Left ventricle myocardium inferior (tissue), 1 donor: ENCODE results near the gene TSPAN18. TPM values are rescaled to one million over a fixed set of nuclear protein-coding genes. Genes with fewer than 3 reads are reported as not detected.
A peak's percentile ranks its signal among the peaks of the same experiment; 100 is the strongest.

Source experiments
- DNase-seq: peaks from one replicate; pipeline ENCODE4 v3.0.0-alpha.2; 2020
- H3K27ac ChIP-seq: fragments of 200-600 bp; replicated peaks from 2 replicates; pipeline ENCODE4 v1.8.0; 2021
- H3K27me3 ChIP-seq: fragments of 200-600 bp; 2 replicates; pipeline ENCODE4 v1.8.0; 2021; ENCODE audit warnings: low read depth
- H3K36me3 ChIP-seq: fragments of 200-600 bp; 2 replicates; pipeline ENCODE4 v1.8.0; 2021
- H3K4me1 ChIP-seq: fragments of 200-600 bp; 2 replicates; pipeline ENCODE4 v1.8.0; 2021
- H3K4me3 ChIP-seq: fragments of 200-600 bp; 2 replicates; pipeline ENCODE4 v1.8.0; 2021; ENCODE audit warnings: mild to moderate bottlenecking, moderate library complexity
- H3K9me3 ChIP-seq: fragments of 200-600 bp; replicated peaks from 2 replicates; pipeline ENCODE4 v1.8.0; 2021
- CTCF ChIP-seq: fragments of 200-600 bp; IDR thresholded peaks from 2 replicates; pipeline ENCODE4 v1.8.0; 2021; ENCODE audit warnings: antibody characterized with exemption, mild to moderate bottlenecking, borderline replicate concordance
- intact Hi-C: fragments of 100-400 bp; cut with micrococcal nuclease; formaldehyde crosslinking; loops from one replicate; pipeline ENCODE4 v1.11.0; 2022
- total RNA-seq: library from RNA; stranded (reverse); fragmentation: NEBNext Ultra II Directional; extraction: Animal tissue kit (Norgen Biotek cat#: 25700); gene quantifications from one replicate; pipeline ENCODE4 v1.2.1, GENCODE V29; 2021
- donor health status: DM: no; HTN: yes; CAD: no; lungs with severe emphysema.

Gene TSPAN18
- total RNA-seq, 1 donor from 2014 or later: 129 TPM

GRCh38 chr11:44755556-44756523 lies 29.1 kb downstream of the TSPAN18 start:
- Histone ChIP-seq H3K36me3 (no peaks in the 10 kb centered on the region), H3K27ac (peak overlapping the region; percentile 47), H3K4me1 (peaks cover 79% of the 10 kb centered on the region), H3K4me3 (no peak overlapping the region), H3K9me3 (peaks cover 8% of the 10 kb centered on the region), H3K27me3 (no peaks in the 10 kb centered on the region)
- DNase-seq: no peak
- intact Hi-C loops: no loop called here
- TF ChIP-seq CTCF: no peak

GRCh38 chr11:44758983-44759382 lies 32.2 kb downstream of the TSPAN18 start:
- DNase-seq: no peak
- intact Hi-C loops: no loop called here
- peaks cover 88% of the 10 kb centered on the region for H3K4me1 ChIP-seq
- no peaks in the 10 kb centered on the region for H3K36me3 ChIP-seq
- H3K27me3 ChIP-seq: no peaks in the 10 kb centered on the region
- H3K9me3 ChIP-seq: peaks cover 8% of the 10 kb centered on the region
- peak overlapping the region; percentile 94 for H3K27ac ChIP-seq
- no peak overlapping the region for H3K4me3 ChIP-seq
- TF ChIP-seq CTCF: no peak

GRCh38 chr11:44759743-44760476 lies 33.1 kb downstream of the TSPAN18 start:
- peaks cover 7% of the 10 kb centered on the region for H3K36me3 ChIP-seq
- H3K4me3 ChIP-seq: no peak overlapping the region
- peak overlapping the region; percentile 94 for H3K27ac ChIP-seq
- no peak for TF ChIP-seq CTCF
- no peak for DNase-seq
- H3K4me1 ChIP-seq: peaks cover 88% of the 10 kb centered on the region
- H3K27me3 ChIP-seq: no peaks in the 10 kb centered on the region
- intact Hi-C loops: no loop called here
- H3K9me3 ChIP-seq: peaks cover 8% of the 10 kb centered on the region

- intact Hi-C loops: no loop called here
- H3K27me3 ChIP-seq: no peaks in the 10 kb centered on the region
- no peak for DNase-seq
- peaks cover 8% of the 10 kb centered on the region for H3K36me3 ChIP-seq
- no peak for TF ChIP-seq CTCF
- peaks cover 88% of the 10 kb centered on the region for H3K4me1 ChIP-seq
- no peak overlapping the region for H3K4me3 ChIP-seq
- H3K9me3 ChIP-seq: peaks cover 8% of the 10 kb centered on the region
- H3K27ac ChIP-seq: peak overlapping the region; percentile 94
Observed at GRCh38 chr11:44760477-44760872, 33.7 kb downstream of the TSPAN18 start.

GRCh38 chr11:44760917-44761550 lies 34.3 kb downstream of the TSPAN18 start:
- DNase-seq: no peak
- intact Hi-C loops: no loop called here
- no peaks in the 10 kb centered on the region for H3K27me3 ChIP-seq
- H3K4me3 ChIP-seq: peak overlapping the region; percentile 12
- H3K36me3 ChIP-seq: peaks cover 8% of the 10 kb centered on the region
- peaks cover 88% of the 10 kb centered on the region for H3K4me1 ChIP-seq
- H3K27ac ChIP-seq: peak overlapping the region; percentile 94
- peaks cover 8% of the 10 kb centered on the region for H3K9me3 ChIP-seq
- peak; percentile 22 for TF ChIP-seq CTCF
